ENCODE data around the gene ROR1.

- no peak for TF ChIP-seq CTCF (IDR thresholded peaks at IDR 0.05)
- TF ChIP-seq POLR2AphosphoS5 (IDR thresholded peaks at IDR 0.05; ENCODE audit: low read depth, low read length) = no peak
- no peak for TF ChIP-seq NFIC (IDR thresholded peaks at IDR 0.05; ENCODE audit: borderline replicate concordance)
- TF ChIP-seq TEAD4 (IDR thresholded peaks at IDR 0.05; ENCODE audit: borderline replicate concordance, insufficient read depth) = no peak
- TF ChIP-seq USF2 (IDR thresholded peaks at IDR 0.05; ENCODE audit: borderline replicate concordance, low read depth, low read length) = no peak
- no peak for TF ChIP-seq GABPA (IDR thresholded peaks at IDR 0.05; ENCODE audit: low read depth)
- TF ChIP-seq EZH2phosphoT487 (IDR thresholded peaks at IDR 0.05; ENCODE audit: borderline replicate concordance, low read depth) = no peak
- TF ChIP-seq RFX5 (IDR thresholded peaks at IDR 0.05; ENCODE audit: low read length) = no peak
- no peak for TF ChIP-seq EP300 (IDR thresholded peaks at IDR 0.05; ENCODE audit: borderline replicate concordance in 1 of 2, low read depth in 1 of 2, low read length in 1 of 2)
- TF ChIP-seq FOXJ3 (CRISPR knock-in tag; IDR thresholded peaks at IDR 0.05) = no peak
These were observed 108.4 kb downstream of the ROR1 start for GRCh38 chr1:63882048-63882704.
